Measurements from ENCODE around the gene PLS1. TPM values are rescaled to one million over a fixed set of nuclear protein-coding genes. Genes with fewer than 3 reads are reported as not detected.

PLS1 gene
- total and polyA plus RNA-seq, 2 donors from 2014 or later = 10.7 to 51.4 TPM

DNA sequence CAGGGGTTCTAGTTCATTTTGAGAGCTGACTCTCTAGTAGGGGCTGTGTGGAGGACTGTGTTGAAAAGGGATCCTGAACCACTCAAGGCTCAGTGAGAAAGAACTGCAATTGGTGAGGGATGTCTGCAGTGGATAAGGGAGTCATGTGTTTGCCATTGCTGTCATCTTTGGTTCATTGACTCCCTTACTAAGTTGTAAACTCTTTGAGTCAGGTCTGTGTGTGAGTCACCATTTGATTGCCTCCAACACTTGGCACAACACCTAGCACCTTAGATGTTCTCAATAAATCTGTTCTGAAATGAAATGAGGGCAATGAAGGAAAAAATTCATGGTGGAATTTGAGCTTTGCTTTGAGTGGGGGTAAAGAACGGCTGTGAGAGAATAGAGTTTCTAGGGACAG, 51.7 kb downstream of the PLS1 start:
- Histone ChIP-seq H3K36me3 (ENCODE audit: control insufficient read depth in 2 of 3, insufficient read depth in 3 of 3, low read length in 3 of 3) (no peaks in the 10 kb centered on the region), H3K9ac (ENCODE audit: low read length in 3 of 3) (no peak overlapping the region), H3K4me1 (ENCODE audit: control insufficient read depth in 2 of 3, insufficient read depth in 2 of 3, low read depth in 1 of 3, low read length in 3 of 3) (peaks cover 0 to 2% (median 0%) of the 10 kb centered on the region in 3 donors), H3K4me3 (ENCODE audit: low read length in 3 of 3) (no peak overlapping the region), H3K27ac (ENCODE audit: low read depth in 2 of 2, low read length in 2 of 2) (no peak overlapping the region), H3K9me3 (ENCODE audit: control insufficient read depth in 2 of 3, insufficient read depth in 1 of 3, low read length in 3 of 3) (no peaks in the 10 kb centered on the region), H3K27me3 (ENCODE audit: control insufficient read depth, insufficient read depth, low read length) (no peaks in the 10 kb centered on the region)
- DNase-seq (no peak), FAIRE-seq (no peak)
- intact Hi-C loops (cut with DNase I) = no loop called here
- TF ChIP-seq, protein P1, sequence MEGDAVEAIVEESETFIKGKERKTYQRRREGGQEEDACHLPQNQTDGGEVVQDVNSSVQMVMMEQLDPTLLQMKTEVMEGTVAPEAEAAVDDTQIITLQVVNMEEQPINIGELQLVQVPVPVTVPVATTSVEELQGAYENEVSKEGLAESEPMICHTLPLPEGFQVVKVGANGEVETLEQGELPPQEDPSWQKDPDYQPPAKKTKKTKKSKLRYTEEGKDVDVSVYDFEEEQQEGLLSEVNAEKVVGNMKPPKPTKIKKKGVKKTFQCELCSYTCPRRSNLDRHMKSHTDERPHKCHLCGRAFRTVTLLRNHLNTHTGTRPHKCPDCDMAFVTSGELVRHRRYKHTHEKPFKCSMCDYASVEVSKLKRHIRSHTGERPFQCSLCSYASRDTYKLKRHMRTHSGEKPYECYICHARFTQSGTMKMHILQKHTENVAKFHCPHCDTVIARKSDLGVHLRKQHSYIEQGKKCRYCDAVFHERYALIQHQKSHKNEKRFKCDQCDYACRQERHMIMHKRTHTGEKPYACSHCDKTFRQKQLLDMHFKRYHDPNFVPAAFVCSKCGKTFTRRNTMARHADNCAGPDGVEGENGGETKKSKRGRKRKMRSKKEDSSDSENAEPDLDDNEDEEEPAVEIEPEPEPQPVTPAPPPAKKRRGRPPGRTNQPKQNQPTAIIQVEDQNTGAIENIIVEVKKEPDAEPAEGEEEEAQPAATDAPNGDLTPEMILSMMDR (IDR thresholded peaks at IDR 0.05; ENCODE audit: borderline replicate concordance, extremely low read depth, insufficient read depth) = no peak

- Histone ChIP-seq H3K27ac (ENCODE audit: low read depth in 2 of 2, low read length in 2 of 2) (no peak overlapping the region), H3K4me1 (ENCODE audit: control insufficient read depth in 2 of 3, insufficient read depth in 2 of 3, low read depth in 1 of 3, low read length in 3 of 3) (peaks cover 0 to 2% (median 0%) of the 10 kb centered on the region in 3 donors), H3K9me3 (ENCODE audit: control insufficient read depth in 2 of 3, insufficient read depth in 1 of 3, low read length in 3 of 3) (no peaks in the 10 kb centered on the region), H3K9ac (ENCODE audit: low read length in 3 of 3) (no peak overlapping the region), H3K4me3 (ENCODE audit: low read length in 3 of 3) (no peak overlapping the region), H3K27me3 (ENCODE audit: control insufficient read depth, insufficient read depth, low read length) (no peaks in the 10 kb centered on the region), H3K36me3 (ENCODE audit: control insufficient read depth in 2 of 3, insufficient read depth in 3 of 3, low read length in 3 of 3) (no peaks in the 10 kb centered on the region)
- intact Hi-C loops (cut with DNase I) = no loop called here
- TF ChIP-seq, protein P1 (IDR thresholded peaks at IDR 0.05; ENCODE audit: borderline replicate concordance, extremely low read depth, insufficient read depth) = no peak
- FAIRE-seq (no peak), DNase-seq (no peak)
Observed at GRCh38 chr3:142648950-142649349, 52.8 kb downstream of the PLS1 start.

DNA sequence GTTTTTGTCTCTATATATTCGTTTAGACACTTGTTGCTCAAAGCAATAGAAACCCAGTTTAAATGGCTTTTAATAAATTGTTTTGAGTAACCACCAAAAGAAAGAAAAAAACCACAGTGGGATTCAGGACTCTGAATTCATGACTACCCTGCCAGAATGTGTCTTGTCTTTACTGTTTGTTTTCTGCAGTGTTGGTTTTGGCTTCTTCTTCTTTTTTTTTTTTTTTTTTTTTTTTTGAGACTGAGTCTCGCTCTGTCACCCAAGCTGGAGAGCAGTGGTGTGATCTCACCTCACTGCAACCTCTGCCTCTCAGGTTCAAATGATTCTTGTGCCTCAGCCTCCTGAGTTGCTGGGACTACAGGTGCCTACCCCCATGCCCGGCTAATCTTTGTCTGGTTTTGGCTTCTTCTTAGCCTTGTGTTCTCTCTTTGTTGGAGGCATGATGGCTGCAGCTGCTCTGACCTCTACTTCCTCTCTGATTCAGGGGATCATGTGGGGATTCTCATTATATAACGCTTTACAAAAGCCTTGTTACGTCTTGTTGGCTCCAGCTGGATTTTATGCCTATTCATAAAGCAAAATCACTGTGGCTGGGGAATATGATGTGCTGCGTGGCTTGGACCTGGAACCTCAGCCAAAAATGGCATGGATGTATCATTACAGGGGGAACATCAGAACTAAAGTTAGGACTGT, 54.0 kb downstream of the PLS1 start:
- H3K4me3 ChIP-seq (ENCODE audit: low read length in 3 of 3) = no peak overlapping the region
- no peaks in the 10 kb centered on the region for H3K27me3 ChIP-seq (ENCODE audit: control insufficient read depth, insufficient read depth, low read length)
- H3K4me1 ChIP-seq (ENCODE audit: control insufficient read depth in 2 of 3, insufficient read depth in 2 of 3, low read depth in 1 of 3, low read length in 3 of 3) = peaks cover 0 to 2% (median 0%) of the 10 kb centered on the region in 3 donors
- intact Hi-C loops (cut with DNase I) = no loop called here
- no peak overlapping the region for H3K27ac ChIP-seq (ENCODE audit: low read depth in 2 of 2, low read length in 2 of 2)
- H3K9ac ChIP-seq (ENCODE audit: low read length in 3 of 3) = no peak overlapping the region
- H3K36me3 ChIP-seq (ENCODE audit: control insufficient read depth in 2 of 3, insufficient read depth in 3 of 3, low read length in 3 of 3) = no peaks in the 10 kb centered on the region
- FAIRE-seq (no peak), DNase-seq (no peak)
- TF ChIP-seq, protein P1 (IDR thresholded peaks at IDR 0.05; ENCODE audit: borderline replicate concordance, extremely low read depth, insufficient read depth) = no peak
- no peaks in the 10 kb centered on the region for H3K9me3 ChIP-seq (ENCODE audit: control insufficient read depth in 2 of 3, insufficient read depth in 1 of 3, low read length in 3 of 3)
